ENCODE measurements around the gene CCP110.

DNA sequence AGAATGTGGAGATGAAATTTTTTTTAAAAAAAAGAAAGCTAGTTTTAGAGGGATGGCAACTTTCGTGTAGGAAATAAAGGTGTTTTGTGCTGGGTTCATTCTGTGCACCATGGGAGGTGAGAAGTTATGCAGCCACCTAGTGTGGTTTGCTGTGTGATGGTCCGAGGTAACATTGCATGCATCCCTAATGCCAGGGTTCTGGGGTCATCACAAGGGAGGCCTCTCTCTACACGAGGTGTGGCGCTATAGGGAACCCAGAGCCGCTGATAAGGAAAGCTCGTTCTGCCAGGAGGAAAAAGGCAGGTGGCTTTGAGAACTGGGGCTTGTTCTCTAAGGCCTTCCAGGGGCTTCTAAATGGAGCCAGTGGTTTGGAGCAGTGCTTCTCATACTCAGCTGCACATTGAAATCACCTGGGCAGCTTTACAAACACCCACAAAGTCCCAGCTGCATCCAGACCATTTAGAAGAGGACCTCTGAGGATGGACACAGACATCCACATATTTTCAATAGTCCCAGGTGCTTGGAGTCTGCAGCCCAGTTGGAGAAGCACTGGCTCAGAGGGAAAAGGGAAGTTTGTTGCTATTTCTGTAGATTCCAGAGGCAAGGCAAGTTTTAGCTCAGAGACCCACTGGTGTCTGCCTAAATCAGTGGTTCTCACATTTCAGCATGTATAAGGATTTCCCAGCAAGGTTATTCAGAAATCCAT lies 75.2 kb downstream of the CCP110 start:
- TF ChIP-seq EZH2phosphoT487 (IDR thresholded peaks at IDR 0.05; ENCODE audit: low read depth): no peak
- TF ChIP-seq, protein P1, sequence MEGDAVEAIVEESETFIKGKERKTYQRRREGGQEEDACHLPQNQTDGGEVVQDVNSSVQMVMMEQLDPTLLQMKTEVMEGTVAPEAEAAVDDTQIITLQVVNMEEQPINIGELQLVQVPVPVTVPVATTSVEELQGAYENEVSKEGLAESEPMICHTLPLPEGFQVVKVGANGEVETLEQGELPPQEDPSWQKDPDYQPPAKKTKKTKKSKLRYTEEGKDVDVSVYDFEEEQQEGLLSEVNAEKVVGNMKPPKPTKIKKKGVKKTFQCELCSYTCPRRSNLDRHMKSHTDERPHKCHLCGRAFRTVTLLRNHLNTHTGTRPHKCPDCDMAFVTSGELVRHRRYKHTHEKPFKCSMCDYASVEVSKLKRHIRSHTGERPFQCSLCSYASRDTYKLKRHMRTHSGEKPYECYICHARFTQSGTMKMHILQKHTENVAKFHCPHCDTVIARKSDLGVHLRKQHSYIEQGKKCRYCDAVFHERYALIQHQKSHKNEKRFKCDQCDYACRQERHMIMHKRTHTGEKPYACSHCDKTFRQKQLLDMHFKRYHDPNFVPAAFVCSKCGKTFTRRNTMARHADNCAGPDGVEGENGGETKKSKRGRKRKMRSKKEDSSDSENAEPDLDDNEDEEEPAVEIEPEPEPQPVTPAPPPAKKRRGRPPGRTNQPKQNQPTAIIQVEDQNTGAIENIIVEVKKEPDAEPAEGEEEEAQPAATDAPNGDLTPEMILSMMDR (IDR thresholded peaks at IDR 0.05; ENCODE audit: low read depth, low read length): no peak
